NB4 (cell line): ENCODE measurements around the gene ADCY5.

Experiments used
- DNase-seq: peaks from one replicate; pipeline ENCODE4 v3.0.0; 2010; ENCODE audit warnings: low read depth
- H3K4me3 ChIP-seq: one replicate; pipeline ENCODE4 v1.5.1; 2011; ENCODE audit warnings: mild to moderate bottlenecking, low read depth, low read length, moderate library complexity
- MYC ChIP-seq: IDR thresholded peaks from 2 replicates; pipeline ENCODE4 v1.6.1; 2011; ENCODE audit warnings: low read depth, low read length
- POLR2A ChIP-seq: IDR thresholded peaks from 2 replicates; pipeline ENCODE4 v1.6.1; 2011; ENCODE audit warnings: mild to moderate bottlenecking; ENCODE audit not compliant: insufficient read length; ENCODE audit errors: extremely low read depth
- TF ChIP-seq, protein P1 (sequence below): IDR thresholded peaks from 2 replicates; pipeline ENCODE4 v1.6.1; 2011; ENCODE audit warnings: low read depth, low read length
- TF ChIP-seq, protein P2 (sequence below): IDR thresholded peaks from one replicate; pipeline ENCODE4 v1.5.1; 2012; ENCODE audit warnings: low read depth, low read length

The ADCY5 gene

DNA sequence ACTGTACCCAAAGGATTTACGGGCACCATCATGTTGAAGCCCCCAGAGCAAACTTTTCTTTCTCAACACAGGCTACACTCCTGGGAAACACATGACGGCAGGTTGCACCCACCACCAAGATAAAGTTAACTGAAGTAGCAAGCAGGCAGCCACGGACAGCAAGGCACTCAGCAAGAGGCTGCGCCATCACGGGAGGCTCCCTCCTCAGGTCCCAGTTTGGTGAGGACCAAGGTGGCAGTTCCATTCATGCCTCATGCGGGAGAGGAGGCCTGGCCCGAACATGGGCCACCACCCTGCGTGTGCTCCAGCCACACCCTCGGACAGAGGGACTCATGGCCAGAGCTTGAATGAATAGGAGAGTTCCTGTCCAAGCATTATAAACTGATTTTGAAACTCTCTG, 6.8 kb downstream of the ADCY5 start:
- no peak for DNase-seq
- H3K4me3 ChIP-seq, result no peak overlapping the region
- no peak for TF ChIP-seq MYC
- TF ChIP-seq POLR2A, result no peak
- TF ChIP-seq, protein P1, sequence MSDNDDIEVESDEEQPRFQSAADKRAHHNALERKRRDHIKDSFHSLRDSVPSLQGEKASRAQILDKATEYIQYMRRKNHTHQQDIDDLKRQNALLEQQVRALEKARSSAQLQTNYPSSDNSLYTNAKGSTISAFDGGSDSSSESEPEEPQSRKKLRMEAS, result no peak
- TF ChIP-seq, protein P2, sequence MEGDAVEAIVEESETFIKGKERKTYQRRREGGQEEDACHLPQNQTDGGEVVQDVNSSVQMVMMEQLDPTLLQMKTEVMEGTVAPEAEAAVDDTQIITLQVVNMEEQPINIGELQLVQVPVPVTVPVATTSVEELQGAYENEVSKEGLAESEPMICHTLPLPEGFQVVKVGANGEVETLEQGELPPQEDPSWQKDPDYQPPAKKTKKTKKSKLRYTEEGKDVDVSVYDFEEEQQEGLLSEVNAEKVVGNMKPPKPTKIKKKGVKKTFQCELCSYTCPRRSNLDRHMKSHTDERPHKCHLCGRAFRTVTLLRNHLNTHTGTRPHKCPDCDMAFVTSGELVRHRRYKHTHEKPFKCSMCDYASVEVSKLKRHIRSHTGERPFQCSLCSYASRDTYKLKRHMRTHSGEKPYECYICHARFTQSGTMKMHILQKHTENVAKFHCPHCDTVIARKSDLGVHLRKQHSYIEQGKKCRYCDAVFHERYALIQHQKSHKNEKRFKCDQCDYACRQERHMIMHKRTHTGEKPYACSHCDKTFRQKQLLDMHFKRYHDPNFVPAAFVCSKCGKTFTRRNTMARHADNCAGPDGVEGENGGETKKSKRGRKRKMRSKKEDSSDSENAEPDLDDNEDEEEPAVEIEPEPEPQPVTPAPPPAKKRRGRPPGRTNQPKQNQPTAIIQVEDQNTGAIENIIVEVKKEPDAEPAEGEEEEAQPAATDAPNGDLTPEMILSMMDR, result no peak

DNA sequence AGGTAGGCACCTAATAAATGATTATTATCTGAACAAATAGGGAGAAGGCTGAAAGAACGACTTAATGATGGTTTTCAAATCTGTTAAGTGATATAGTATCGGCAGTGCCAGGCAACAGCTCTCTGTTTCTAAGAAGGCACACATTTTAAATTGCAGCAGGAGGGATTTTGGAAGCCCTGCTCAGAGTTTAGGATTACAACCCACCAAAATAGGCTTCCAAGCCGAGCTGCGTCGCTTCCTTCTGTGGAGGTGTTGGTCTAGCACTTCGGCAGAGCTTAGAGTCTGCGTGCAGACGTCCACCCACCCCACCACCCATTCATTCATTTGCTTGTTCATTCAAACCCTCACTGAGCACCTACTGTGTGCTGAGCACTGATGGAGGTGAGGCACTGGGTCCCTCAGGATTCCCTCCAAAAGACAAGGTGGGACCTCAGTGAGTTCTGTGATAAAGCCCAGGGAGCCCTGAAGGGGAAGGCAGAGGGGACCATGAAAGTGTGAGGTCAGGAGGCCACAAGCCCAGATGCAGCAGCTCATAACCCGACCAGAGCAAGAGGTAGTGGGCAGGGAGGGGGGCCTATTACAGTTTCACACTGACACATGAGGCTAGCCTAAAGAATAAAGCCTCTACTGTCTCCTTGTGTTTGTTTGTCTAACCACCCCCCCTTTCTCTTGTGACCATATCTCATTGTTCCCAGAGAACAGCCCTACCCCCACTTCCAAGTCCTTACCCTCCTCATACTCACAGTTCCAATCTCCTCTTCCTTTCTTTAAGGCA, 8.9 kb downstream of the ADCY5 start:
- TF ChIP-seq, protein P2, result no peak
- TF ChIP-seq MYC (no peak), POLR2A (no peak)
- TF ChIP-seq, protein P1, result no peak
- no peak for DNase-seq
- H3K4me3 ChIP-seq, result no peak overlapping the region

DNA sequence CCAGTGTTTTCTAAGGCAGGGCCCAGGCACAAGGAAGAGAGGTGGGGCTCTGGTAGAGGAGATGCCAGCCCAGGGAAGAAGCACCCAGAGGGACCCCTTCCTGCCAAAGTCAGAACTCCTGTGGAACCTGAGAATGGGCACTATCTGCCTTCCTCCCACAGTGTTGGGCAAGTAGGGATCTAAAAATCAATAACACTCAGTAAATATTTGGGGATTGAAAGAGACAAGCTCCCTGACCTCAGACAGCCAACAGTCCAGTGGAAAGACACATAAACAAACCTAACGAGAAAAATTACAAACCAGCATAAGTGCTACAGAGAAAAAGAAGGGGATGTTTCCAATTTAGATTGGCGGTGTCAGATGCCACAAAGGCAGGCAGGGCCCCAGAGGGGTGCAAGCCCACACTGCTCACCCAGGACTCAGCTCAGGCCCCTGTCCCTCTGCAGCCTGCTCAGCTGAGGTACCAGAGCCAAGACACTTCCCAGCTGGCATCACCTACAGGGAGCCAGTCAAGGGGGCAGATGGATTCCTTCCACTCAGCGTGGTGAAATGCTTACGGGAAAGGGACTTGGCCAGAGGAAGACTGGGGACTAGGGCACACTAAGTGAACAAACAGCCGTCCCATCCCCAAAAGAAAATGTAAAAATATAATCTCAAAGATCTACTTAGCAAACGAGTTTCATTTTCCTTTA, 15.9 kb downstream of the ADCY5 start:
- TF ChIP-seq, protein P2, result no peak
- no peak for TF ChIP-seq POLR2A
- TF ChIP-seq MYC, result no peak
- TF ChIP-seq, protein P1, result no peak
- H3K4me3 ChIP-seq, result no peak overlapping the region
- DNase-seq, result no peak

DNA sequence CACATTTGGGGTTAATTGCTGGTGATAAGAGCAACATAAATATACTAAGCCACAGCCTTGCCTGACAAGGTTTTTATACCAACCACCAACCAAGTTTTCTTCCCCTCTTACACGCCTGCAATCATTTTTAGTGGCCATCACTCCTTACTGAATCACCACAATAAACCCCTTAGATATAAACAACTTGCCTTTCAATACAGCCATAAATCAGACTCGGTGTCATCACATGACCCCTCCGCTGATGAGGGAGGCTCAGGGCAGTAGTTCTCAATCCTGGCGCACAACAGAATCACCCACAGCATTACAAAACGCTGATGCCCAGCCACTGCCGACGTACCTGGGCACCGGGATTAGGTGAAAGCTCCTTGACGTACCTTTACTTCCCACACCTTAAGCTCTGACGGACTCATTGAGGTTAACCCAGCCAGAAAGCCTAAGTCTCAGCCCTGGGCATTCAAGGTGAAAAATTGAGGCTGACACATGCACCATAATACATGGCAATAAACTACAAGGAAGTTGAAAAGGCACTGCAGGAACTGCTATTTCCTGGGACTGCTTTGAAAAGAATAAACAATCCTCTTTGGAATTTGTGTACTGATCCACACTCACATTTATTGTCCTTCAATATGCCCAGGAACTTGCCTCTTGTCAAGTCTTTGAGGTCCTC, 17.1 kb downstream of the ADCY5 start:
- TF ChIP-seq POLR2A (no peak), MYC (no peak)
- TF ChIP-seq, protein P1, result no peak
- TF ChIP-seq, protein P2, result no peak
- no peak for DNase-seq
- no peak overlapping the region for H3K4me3 ChIP-seq

DNA sequence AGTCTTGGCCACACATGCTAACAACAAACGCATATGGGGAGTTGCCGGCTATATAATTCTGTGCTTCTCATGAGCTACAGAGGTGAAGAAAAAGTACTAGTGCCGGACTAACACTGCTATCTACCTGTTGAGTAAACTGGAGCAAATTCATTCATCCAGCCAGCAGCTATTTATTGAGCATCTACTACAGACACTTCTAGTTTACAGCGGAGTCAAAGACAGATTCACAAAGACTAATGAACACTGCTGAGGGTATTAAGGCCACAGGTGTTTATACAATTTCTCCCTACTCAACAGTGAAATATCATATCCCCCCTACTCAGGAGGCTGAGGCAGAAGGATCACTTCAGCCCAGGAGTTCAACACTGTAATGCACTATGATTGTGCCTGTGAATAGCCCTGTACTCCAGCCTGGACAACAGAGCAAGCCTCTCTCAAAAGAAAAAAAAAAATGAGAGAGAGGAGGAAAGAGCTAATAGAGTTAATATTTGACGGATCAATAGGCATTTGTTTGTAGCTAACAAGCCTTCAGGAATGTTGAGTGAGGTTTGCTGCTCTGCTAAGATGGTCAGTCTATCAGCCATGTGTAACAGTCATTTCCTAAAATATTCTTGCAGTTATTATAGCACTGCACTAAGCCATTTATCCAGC, 17.8 kb downstream of the ADCY5 start:
- DNase-seq, result no peak
- TF ChIP-seq, protein P2, result no peak
- no peak for TF ChIP-seq POLR2A
- TF ChIP-seq MYC, result no peak
- TF ChIP-seq, protein P1, result no peak
- no peak overlapping the region for H3K4me3 ChIP-seq
